ENCODE data around the gene SNRNP70. TPM values are rescaled to one million over a fixed set of nuclear protein-coding genes. Genes with fewer than 3 reads are reported as not detected.

Gene SNRNP70
- total and polyA plus RNA-seq, 2 donors (not counting 1 experiment from before 2014, with no cell fraction given), result 72.2 to 142 TPM

- no peak overlapping the region for H3K4me3 ChIP-seq (replicated peaks in 1 of 4; ENCODE audit: control extremely low read depth in 1 of 4, insufficient read depth in 1 of 4, low read depth in 3 of 4, low read length in 4 of 4)
- no peaks in the 10 kb centered on the region for H3K79me2 ChIP-seq (ENCODE audit: control insufficient read depth, insufficient read depth, low read length)
- H3K36me3 ChIP-seq (ENCODE audit: control insufficient read depth, insufficient read depth, low read length), result no peaks in the 10 kb centered on the region
- H4K20me1 ChIP-seq (ENCODE audit: control insufficient read depth, extremely low read depth, insufficient read depth, low read length), result no peaks in the 10 kb centered on the region
- TF ChIP-seq, protein P1, sequence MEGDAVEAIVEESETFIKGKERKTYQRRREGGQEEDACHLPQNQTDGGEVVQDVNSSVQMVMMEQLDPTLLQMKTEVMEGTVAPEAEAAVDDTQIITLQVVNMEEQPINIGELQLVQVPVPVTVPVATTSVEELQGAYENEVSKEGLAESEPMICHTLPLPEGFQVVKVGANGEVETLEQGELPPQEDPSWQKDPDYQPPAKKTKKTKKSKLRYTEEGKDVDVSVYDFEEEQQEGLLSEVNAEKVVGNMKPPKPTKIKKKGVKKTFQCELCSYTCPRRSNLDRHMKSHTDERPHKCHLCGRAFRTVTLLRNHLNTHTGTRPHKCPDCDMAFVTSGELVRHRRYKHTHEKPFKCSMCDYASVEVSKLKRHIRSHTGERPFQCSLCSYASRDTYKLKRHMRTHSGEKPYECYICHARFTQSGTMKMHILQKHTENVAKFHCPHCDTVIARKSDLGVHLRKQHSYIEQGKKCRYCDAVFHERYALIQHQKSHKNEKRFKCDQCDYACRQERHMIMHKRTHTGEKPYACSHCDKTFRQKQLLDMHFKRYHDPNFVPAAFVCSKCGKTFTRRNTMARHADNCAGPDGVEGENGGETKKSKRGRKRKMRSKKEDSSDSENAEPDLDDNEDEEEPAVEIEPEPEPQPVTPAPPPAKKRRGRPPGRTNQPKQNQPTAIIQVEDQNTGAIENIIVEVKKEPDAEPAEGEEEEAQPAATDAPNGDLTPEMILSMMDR (conservative IDR thresholded peaks at IDR 0.05 in 1 of 2, IDR thresholded peaks at IDR 0.05 in 1 of 2; ENCODE audit: low read depth in 1 of 2, low read length in 2 of 2), result no peak
- no peak for TF ChIP-seq EZH2 (IDR thresholded peaks at IDR 0.05; ENCODE audit: low read length, missing control alignments)
- H3K27ac ChIP-seq (ENCODE audit: insufficient read depth, low read length), result no peak overlapping the region
- H3K9me3 ChIP-seq (ENCODE audit: control insufficient read depth, insufficient read depth, low read depth, low read length), result no peaks in the 10 kb centered on the region
- no peak overlapping the region for H2AFZ ChIP-seq (ENCODE audit: low read length)
- no peak for DNase-seq (ENCODE audit: low read depth in 2 of 2)
- no peak overlapping the region for H3K4me2 ChIP-seq (ENCODE audit: extremely low read depth, insufficient read depth, low read length)
- H3K27me3 ChIP-seq (ENCODE audit: control insufficient read depth, insufficient read depth, low read length), result peaks cover 4% of the 10 kb centered on the region
- peaks cover 8% of the 10 kb centered on the region for H3K4me1 ChIP-seq (ENCODE audit: control insufficient read depth, extremely low read depth, insufficient read depth, low read length)
- H3K9ac ChIP-seq (ENCODE audit: insufficient read depth, low read length), result no peak overlapping the region
These were observed 62.9 kb downstream of the SNRNP70 start for GRCh38 chr19:49148044-49148682.

DNA sequence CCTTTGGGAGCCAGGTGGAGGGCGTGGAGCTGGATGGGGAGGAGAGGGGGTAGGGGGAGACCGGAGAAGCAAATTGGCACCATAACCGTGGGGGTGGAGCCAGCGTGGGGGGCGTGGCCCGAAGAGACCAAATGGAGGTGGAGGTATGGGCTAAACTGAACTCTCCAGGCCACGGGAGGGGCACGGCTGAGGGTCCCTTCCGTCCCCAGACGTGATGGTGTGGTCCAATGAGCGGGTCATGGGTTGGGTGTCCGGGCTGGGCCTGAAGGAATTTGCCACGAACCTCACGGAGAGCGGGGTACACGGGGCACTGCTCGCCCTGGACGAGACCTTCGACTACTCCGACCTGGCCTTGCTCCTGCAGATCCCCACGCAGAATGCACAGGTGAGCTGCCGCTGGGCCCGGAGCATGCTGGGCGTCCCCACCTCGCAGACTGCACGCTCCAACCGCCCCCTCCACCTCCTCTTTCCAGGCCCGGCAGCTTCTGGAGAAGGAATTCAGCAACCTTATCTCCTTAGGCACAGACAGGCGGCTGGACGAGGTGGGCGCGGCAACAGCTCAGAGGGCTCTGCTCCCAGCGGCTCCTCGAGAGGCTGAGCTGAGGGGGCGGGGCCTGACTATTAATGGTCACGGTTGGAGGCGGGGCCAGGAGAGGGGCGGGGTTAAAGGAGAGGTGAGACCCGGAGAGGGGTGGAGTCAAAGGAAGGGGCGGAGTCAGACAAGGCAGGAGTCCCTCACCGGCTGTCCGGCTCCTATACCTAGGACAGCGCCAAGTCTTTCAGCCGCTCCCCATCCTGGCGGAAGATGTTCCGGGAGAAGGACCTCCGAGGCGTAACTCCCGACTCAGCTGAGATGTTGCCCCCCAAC, 63.8 kb downstream of the SNRNP70 start:
- peak overlapping the region; percentile 92 for H3K4me2 ChIP-seq (ENCODE audit: extremely low read depth, insufficient read depth, low read length)
- DNase-seq (ENCODE audit: low read depth in 2 of 2), result peak; percentile 83 to 89
- peak overlapping the region; percentile 66 to 80 (median 71) for H3K4me3 ChIP-seq (replicated peaks in 1 of 4; ENCODE audit: control extremely low read depth in 1 of 4, insufficient read depth in 1 of 4, low read depth in 3 of 4, low read length in 4 of 4)
- H3K4me1 ChIP-seq (ENCODE audit: control insufficient read depth, extremely low read depth, insufficient read depth, low read length), result peaks cover 8% of the 10 kb centered on the region
- H3K27me3 ChIP-seq (ENCODE audit: control insufficient read depth, insufficient read depth, low read length), result peaks cover 4% of the 10 kb centered on the region
- no peak overlapping the region for H3K27ac ChIP-seq (ENCODE audit: insufficient read depth, low read length)
- H2AFZ ChIP-seq (ENCODE audit: low read length), result peak overlapping the region; percentile 89
- no peak overlapping the region for H3K9ac ChIP-seq (ENCODE audit: insufficient read depth, low read length)
- H3K79me2 ChIP-seq (ENCODE audit: control insufficient read depth, insufficient read depth, low read length), result no peaks in the 10 kb centered on the region
- no peaks in the 10 kb centered on the region for H3K9me3 ChIP-seq (ENCODE audit: control insufficient read depth, insufficient read depth, low read depth, low read length)
- H3K36me3 ChIP-seq (ENCODE audit: control insufficient read depth, insufficient read depth, low read length), result no peaks in the 10 kb centered on the region
- no peak for TF ChIP-seq EZH2 (IDR thresholded peaks at IDR 0.05; ENCODE audit: low read length, missing control alignments)
- TF ChIP-seq, protein P1 (conservative IDR thresholded peaks at IDR 0.05 in 1 of 2, IDR thresholded peaks at IDR 0.05 in 1 of 2; ENCODE audit: low read depth in 1 of 2, low read length in 2 of 2), result no peak
- H4K20me1 ChIP-seq (ENCODE audit: control insufficient read depth, extremely low read depth, insufficient read depth, low read length), result no peaks in the 10 kb centered on the region

- H3K4me2 ChIP-seq (ENCODE audit: extremely low read depth, insufficient read depth, low read length), result peak overlapping the region; percentile 92
- peaks cover 8% of the 10 kb centered on the region for H3K4me1 ChIP-seq (ENCODE audit: control insufficient read depth, extremely low read depth, insufficient read depth, low read length)
- no peaks in the 10 kb centered on the region for H3K9me3 ChIP-seq (ENCODE audit: control insufficient read depth, insufficient read depth, low read depth, low read length)
- H2AFZ ChIP-seq (ENCODE audit: low read length), result peak overlapping the region; percentile 89
- peak overlapping the region; percentile 66 to 80 (median 71) for H3K4me3 ChIP-seq (replicated peaks in 1 of 4; ENCODE audit: control extremely low read depth in 1 of 4, insufficient read depth in 1 of 4, low read depth in 3 of 4, low read length in 4 of 4)
- DNase-seq (ENCODE audit: low read depth in 2 of 2), result peak; percentile 82 to 87
- TF ChIP-seq, protein P1 (conservative IDR thresholded peaks at IDR 0.05 in 1 of 2, IDR thresholded peaks at IDR 0.05 in 1 of 2; ENCODE audit: low read depth in 1 of 2, low read length in 2 of 2), result no peak
- no peak for TF ChIP-seq EZH2 (IDR thresholded peaks at IDR 0.05; ENCODE audit: low read length, missing control alignments)
- H3K27me3 ChIP-seq (ENCODE audit: control insufficient read depth, insufficient read depth, low read length), result peaks cover 4% of the 10 kb centered on the region
- no peaks in the 10 kb centered on the region for H4K20me1 ChIP-seq (ENCODE audit: control insufficient read depth, extremely low read depth, insufficient read depth, low read length)
- no peaks in the 10 kb centered on the region for H3K79me2 ChIP-seq (ENCODE audit: control insufficient read depth, insufficient read depth, low read length)
- H3K36me3 ChIP-seq (ENCODE audit: control insufficient read depth, insufficient read depth, low read length), result no peaks in the 10 kb centered on the region
- H3K27ac ChIP-seq (ENCODE audit: insufficient read depth, low read length), result peak overlapping the region; percentile 22
- H3K9ac ChIP-seq (ENCODE audit: insufficient read depth, low read length), result peak overlapping the region; percentile 63
These were observed 64.4 kb downstream of the SNRNP70 start for GRCh38 chr19:49149652-49150105.
